Keratinocyte (primary cell): ENCODE measurements around the gene MFN2.
"Not testable (repeated sequence)": the region's sequence is repeated elsewhere in the genome, so short reads cannot be mapped to it uniquely, and the experiment has no call there.

Experiments
- EZH2 ChIP-seq: IDR thresholded peaks from one replicate; pipeline ENCODE4 v1.6.1; 2012; ENCODE audit warnings: inconsistent platforms, mild to moderate bottlenecking, low read length, moderate library complexity
- TF ChIP-seq, protein P1 (sequence below), 3 experiments: IDR thresholded peaks in 1 of 3; conservative IDR thresholded peaks in 1 of 3; optimal IDR thresholded peaks in 1 of 3; 2 replicates in 2 of 3; 3 replicates in 1 of 3; pipeline versions ENCODE3 to v1.5.1; 2011; ENCODE audit warnings: low read length in 3 of 3, mild to moderate bottlenecking in 3 of 3, moderate library complexity in 2 of 3, control low read depth in 1 of 3, inconsistent platforms in 1 of 3; ENCODE audit not compliant: insufficient read depth in 2 of 3; ENCODE audit errors: extremely low read depth in 1 of 3

DNA sequence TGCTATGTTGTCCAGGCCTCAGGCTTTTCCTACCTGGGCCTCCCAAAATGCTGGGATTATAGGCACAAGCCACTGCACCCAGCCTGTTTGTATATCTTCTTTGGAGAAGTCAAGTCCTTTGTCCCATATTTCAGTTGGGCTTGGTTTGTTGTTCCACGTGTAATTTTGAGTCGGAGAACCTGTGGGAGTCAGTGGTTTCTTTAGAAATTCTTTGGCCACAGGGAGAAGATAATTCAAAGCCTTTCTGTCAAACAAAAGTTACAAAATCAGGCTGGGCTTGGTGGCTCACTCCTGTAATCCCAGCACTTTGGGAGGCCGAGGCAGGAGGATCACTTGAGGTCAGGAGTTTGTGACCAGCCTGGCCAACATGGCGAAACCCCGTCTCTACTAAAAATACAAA, 53.2 kb downstream of the MFN2 start:
- TF ChIP-seq, protein P1, sequence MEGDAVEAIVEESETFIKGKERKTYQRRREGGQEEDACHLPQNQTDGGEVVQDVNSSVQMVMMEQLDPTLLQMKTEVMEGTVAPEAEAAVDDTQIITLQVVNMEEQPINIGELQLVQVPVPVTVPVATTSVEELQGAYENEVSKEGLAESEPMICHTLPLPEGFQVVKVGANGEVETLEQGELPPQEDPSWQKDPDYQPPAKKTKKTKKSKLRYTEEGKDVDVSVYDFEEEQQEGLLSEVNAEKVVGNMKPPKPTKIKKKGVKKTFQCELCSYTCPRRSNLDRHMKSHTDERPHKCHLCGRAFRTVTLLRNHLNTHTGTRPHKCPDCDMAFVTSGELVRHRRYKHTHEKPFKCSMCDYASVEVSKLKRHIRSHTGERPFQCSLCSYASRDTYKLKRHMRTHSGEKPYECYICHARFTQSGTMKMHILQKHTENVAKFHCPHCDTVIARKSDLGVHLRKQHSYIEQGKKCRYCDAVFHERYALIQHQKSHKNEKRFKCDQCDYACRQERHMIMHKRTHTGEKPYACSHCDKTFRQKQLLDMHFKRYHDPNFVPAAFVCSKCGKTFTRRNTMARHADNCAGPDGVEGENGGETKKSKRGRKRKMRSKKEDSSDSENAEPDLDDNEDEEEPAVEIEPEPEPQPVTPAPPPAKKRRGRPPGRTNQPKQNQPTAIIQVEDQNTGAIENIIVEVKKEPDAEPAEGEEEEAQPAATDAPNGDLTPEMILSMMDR (optimal IDR thresholded peaks at IDR 0.05 in 1 of 3, IDR thresholded peaks at IDR 0.05 in 1 of 3, conservative IDR thresholded peaks at IDR 0.05 in 1 of 3; ENCODE audit: extremely low read depth in 1 of 3, insufficient read depth in 2 of 3, low read length in 3 of 3) = not testable (repeated sequence)
- TF ChIP-seq EZH2 = not testable (repeated sequence)
